Tibial nerve (tissue), 4 donors: ENCODE data around the gene ROBO1.

Source experiments
- EP300 ChIP-seq, 2 donors: sonication (generic); formaldehyde crosslinking; IDR thresholded peaks; one replicate each; pipeline ENCODE4 v1.6.1; 2017; ENCODE audit warnings: antibody characterized with exemption in 2 of 2, mild to moderate bottlenecking in 1 of 2
- POLR2A ChIP-seq, 2 donors: fragments of 450-650 bp; IDR thresholded peaks; one replicate each; pipeline ENCODE4 v1.6.1; 2017; ENCODE audit warnings: antibody characterized with exemption in 2 of 2, mild to moderate bottlenecking in 2 of 2, moderate library complexity in 2 of 2
- TF ChIP-seq, protein P1 (sequence below), 5 experiments: fragments of 200-600 bp in 3 of 5; fragments of 450-650 bp in 2 of 5; sonication (generic) in 3 of 5; IDR thresholded peaks; one replicate each; pipeline ENCODE4 v1.5.1; 2016 to 2019; ENCODE audit warnings: antibody characterized with exemption in 5 of 5, mild to moderate bottlenecking in 3 of 5, moderate library complexity in 2 of 5

DNA sequence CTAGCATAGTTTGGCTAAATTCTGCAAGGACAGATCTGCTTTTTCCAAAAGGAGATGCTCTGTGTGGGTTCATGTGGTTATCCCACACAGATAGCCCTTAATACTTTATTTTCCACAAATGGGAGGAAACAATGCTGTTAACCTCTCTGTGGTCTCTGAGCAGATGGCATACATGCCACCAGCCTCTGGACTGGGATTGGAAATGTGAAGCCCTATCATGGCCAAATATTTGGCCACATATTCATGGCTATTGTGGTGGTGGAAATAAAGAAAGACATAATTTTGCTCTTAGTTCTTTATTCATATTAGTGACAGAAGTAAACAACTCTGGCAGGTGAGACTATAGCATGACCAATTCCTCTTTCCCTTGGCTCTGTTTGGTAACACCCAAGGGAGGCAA lies 726.2 kb downstream of the ROBO1 start:
- TF ChIP-seq, protein P1, sequence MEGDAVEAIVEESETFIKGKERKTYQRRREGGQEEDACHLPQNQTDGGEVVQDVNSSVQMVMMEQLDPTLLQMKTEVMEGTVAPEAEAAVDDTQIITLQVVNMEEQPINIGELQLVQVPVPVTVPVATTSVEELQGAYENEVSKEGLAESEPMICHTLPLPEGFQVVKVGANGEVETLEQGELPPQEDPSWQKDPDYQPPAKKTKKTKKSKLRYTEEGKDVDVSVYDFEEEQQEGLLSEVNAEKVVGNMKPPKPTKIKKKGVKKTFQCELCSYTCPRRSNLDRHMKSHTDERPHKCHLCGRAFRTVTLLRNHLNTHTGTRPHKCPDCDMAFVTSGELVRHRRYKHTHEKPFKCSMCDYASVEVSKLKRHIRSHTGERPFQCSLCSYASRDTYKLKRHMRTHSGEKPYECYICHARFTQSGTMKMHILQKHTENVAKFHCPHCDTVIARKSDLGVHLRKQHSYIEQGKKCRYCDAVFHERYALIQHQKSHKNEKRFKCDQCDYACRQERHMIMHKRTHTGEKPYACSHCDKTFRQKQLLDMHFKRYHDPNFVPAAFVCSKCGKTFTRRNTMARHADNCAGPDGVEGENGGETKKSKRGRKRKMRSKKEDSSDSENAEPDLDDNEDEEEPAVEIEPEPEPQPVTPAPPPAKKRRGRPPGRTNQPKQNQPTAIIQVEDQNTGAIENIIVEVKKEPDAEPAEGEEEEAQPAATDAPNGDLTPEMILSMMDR (IDR thresholded peaks at IDR 0.05): no peak
- no peak for TF ChIP-seq POLR2A (IDR thresholded peaks at IDR 0.05)
- no peak for TF ChIP-seq EP300 (IDR thresholded peaks at IDR 0.05)
